DMS114 treated with DMSO at 0.1 percent for 48 hours (cell line): ENCODE measurements around the gene INSC.

Experiments used
- DNase-seq: peaks from one replicate; lab custom pipeline; 2025; ENCODE audit not compliant: unreplicated experiment; lab: John Stamatoyannopoulos, UW

Gene INSC

GRCh38 chr11:15278128-15278527, 163.4 kb downstream of the INSC start:
- no peak for DNase-seq

GRCh38 chr11:15280393-15280792, 165.7 kb downstream of the INSC start:
- DNase-seq: no peak

GRCh38 chr11:15282754-15283153, 168.0 kb downstream of the INSC start:
- DNase-seq: no peak

GRCh38 chr11:15286465-15286864, 171.7 kb downstream of the INSC start:
- no peak for DNase-seq

- DNase-seq: no peak
These were observed 174.1 kb downstream of the INSC start for GRCh38 chr11:15288863-15289262.

- DNase-seq: no peak
These were observed 175.0 kb downstream of the INSC start for GRCh38 chr11:15289723-15290122.

- no peak for DNase-seq
These were observed 177.2 kb downstream of the INSC start for GRCh38 chr11:15291885-15292284.

- no peak for DNase-seq
These were observed 179.4 kb downstream of the INSC start for GRCh38 chr11:15293975-15294620.

- DNase-seq: no peak
These were observed 181.0 kb downstream of the INSC start for GRCh38 chr11:15295695-15296094.
